LNCAP (cell line): ENCODE results near the gene BRD4.
A peak's percentile ranks its signal among the peaks of the same experiment; 100 is the strongest.

ENCODE experiments used
- TF ChIP-seq, protein P1 (sequence below): fragments of 450-650 bp; IDR thresholded peaks from 2 replicates; pipeline ENCODE4 v1.5.1; 2017; ENCODE audit warnings: mild to moderate bottlenecking

BRD4 gene

DNA sequence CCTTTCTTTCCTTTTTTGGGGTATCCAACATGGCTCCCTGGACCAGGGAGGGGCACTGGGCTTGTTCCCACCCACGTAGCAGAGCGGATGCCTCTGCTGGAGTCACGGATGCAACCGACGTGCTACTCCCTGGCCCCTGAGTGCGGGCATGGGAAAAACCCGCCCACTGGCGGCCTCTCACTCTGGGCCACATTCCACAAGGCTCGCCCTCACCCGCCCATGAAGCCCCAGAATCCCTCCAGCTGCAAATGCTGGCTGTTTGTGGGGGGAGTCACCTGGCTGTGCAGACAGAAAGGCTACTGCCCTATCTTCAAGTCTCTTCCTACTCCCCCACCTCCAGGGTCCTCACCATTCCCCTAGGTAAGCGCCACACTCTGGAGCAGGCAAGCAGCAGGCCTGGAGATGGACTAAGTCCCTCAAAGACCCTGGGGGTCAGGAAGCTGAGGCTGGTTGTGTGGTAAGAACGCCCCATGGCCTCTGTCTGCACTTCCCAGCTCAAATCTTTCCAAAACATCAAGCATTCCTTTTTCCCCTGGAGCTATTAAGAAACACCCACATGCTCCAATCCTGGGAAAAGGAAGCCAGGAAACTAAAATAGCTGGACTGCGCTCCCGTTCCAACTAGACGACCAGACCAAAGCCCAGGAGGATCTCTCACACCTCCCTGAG lies 82.2 kb downstream of the BRD4 start:
- TF ChIP-seq, protein P1, sequence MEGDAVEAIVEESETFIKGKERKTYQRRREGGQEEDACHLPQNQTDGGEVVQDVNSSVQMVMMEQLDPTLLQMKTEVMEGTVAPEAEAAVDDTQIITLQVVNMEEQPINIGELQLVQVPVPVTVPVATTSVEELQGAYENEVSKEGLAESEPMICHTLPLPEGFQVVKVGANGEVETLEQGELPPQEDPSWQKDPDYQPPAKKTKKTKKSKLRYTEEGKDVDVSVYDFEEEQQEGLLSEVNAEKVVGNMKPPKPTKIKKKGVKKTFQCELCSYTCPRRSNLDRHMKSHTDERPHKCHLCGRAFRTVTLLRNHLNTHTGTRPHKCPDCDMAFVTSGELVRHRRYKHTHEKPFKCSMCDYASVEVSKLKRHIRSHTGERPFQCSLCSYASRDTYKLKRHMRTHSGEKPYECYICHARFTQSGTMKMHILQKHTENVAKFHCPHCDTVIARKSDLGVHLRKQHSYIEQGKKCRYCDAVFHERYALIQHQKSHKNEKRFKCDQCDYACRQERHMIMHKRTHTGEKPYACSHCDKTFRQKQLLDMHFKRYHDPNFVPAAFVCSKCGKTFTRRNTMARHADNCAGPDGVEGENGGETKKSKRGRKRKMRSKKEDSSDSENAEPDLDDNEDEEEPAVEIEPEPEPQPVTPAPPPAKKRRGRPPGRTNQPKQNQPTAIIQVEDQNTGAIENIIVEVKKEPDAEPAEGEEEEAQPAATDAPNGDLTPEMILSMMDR = no peak

DNA sequence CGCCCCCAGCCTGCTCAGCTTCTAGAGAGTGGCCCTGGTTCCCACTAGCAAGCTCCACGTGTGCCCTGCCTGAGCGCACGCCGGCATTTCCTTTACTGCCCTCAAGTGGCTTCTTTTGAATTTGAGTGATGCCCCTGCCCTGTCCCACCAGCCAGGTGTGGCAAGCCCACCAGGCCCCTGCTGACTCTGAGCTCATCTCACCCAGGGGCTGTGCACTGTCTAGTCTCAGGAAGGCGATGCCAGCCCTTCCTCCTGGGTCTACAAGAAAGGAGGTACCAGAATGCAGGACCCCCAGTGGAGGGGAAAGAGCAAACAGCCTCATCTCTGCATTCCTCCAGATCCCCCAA lies 82.8 kb downstream of the BRD4 start:
- TF ChIP-seq, protein P1 = peak; percentile 32; the same call in 1 of the 2 replicates

DNA sequence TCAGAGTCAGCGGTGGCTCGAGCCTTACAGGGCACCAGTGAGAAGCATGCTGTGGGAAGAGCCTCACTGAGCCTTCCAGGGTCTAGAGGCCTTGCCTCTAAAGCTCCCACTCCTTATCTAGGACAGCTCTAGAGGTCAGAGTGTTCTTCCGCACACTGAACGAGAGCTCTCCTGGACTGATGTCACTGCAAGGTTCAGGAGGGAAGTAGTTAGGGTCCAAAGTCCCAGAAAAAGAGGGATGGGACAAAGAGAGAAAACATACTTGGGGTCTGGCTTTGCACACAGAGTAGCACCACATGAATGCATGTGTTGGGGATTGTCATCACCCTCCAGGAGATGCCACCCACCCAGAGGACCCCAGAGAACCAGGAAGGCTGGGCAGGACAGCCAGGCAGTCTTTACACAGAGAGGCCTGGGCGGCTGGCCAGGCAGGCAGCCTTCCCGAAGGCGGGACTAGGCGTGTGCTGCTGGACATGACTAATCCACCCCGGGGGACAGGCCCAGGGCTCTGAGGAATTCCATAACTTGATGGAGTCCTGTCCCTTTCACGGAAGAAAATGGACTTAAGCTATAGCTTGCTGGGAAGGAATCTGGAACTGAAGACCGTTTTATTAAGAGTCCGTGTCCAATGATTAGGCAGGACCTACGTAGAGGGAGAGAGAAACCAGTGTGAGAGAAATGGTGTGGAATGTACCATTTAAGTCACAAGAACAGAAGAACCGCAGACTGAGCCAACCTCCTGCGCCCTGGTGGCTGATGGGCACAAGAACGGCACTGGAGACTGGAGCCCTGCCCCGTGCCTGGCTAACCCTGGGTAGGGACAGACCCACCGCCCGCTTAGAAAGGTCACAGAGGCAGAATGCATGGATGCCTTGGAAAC lies 83.5 kb downstream of the BRD4 start:
- TF ChIP-seq, protein P1 = no peak

DNA sequence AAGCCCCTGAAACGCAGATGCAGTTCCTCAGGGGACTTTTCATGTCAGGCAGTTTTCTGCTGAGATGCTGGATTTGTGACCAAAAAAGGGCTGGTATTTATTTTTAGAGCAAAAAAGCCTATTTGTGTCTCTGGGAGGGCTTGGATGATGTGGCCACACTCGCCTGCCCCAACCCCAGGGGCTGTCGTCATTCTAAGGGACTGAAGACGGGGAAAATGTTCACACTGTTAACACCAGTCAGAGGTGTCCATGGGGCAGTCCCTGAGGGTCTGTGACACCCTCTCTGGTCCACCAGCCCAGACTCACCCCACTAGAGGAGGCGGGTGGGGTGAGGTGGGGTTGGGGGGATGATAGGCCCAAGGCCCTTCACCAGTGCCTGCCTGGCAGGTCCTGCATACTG lies 84.2 kb downstream of the BRD4 start:
- TF ChIP-seq, protein P1 = no peak

DNA sequence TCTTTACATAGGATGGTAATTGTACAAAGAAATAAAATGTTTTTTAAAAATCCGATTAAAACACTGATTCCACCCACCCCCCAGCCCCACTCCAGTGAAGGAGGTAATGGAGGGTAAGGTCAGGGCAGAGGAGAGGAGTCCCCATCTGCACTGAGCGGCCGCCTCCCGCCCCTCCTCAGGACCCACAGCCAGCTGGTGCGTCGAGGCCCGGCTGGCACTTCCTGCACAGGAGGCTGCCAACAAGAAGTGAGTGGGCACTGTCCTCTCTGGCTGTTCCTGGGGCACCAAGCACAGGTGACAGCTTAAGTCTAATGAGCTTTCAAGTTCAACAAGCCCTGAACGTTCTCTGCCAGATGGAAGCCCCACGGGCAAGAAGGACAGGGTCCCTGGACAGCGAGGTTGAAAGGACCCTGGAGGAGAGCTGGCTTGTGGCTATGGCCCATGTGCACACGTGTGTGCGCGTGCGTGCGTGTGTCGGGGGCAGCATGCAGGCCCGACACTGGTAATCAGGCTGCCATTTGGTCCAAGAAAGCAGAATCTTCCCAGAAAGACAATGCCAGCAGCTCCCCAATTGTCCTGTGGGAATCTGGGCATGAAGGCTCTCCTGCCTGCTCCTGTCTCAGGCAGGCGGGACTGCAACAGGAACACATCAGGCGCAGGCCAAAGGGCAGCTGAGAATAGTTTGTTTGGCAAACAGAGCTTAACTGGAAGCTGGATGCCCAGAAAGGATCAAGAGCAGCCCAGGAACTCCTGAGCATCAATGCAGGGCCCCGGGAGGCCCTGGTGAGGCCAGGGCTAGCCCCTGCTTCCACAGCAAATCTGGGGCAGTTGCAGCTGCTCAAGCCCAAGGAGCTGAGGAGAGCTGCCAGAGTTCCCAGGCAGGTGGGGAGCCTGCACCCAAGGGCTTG lies 85.0 kb downstream of the BRD4 start:
- TF ChIP-seq, protein P1 = no peak

DNA sequence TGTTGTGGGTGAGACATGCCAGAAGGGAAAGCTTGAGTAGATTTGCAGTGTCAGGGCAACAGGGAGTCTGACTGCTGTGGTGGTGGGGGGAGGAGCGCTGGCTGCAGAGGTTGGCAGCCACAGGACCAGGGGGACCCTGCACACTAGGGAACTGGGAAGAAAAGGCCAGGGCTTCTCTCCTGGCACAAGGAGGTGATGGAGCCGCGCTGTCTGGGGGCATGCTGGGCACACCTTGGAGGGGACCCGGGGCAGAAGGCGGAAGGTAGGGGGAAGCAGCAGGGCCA lies 86.2 kb downstream of the BRD4 start:
- TF ChIP-seq, protein P1 = no peak

DNA sequence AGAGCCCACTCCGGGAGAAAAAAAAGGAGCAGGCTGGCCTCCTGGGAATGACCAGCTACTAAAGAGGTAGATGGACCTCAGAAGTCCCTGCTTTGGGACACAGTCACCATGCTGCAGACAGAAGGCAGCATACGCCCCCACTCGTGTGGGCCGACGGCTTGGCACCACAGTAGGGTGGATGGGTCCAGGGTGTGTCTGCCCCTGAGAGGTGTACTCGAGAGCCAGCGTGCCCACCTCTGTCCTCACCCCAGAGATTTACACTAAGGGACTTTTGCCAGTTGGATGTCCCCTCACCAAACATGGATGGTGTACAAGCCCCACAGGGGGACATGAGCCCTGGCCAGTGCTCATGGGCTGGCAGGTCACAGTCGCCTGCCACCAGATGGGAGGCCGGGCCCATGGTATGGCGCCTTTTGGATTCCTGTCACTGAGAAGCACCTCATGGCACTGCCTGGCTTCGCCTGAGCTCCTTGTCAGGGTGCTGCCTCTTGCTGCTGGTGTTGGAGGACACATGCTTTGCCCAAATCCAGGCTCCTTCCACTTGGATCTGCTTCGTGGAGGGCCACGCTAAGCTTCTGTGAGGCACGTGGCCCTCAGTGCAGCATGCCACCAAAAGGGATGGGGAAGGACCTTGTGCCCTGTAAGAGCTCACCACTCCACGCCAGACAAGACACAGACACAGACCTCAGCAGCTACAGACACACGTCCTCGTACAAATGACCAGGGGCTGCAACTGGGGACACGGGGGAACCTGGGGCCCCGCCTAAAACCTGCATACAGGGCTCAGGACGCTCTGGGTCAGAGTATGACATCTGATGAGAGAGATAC lies 86.8 kb downstream of the BRD4 start:
- TF ChIP-seq, protein P1 = no peak
